GM19193 (cell line): ENCODE measurements around the gene HOXB6.

Experiments
- POLR2A ChIP-seq: IDR thresholded peaks from 4 replicates; pipeline ENCODE4 v1.6.1; 2011; ENCODE audit not compliant: insufficient read depth, insufficient read length; ENCODE audit errors: extremely low read depth

Gene HOXB6

DNA sequence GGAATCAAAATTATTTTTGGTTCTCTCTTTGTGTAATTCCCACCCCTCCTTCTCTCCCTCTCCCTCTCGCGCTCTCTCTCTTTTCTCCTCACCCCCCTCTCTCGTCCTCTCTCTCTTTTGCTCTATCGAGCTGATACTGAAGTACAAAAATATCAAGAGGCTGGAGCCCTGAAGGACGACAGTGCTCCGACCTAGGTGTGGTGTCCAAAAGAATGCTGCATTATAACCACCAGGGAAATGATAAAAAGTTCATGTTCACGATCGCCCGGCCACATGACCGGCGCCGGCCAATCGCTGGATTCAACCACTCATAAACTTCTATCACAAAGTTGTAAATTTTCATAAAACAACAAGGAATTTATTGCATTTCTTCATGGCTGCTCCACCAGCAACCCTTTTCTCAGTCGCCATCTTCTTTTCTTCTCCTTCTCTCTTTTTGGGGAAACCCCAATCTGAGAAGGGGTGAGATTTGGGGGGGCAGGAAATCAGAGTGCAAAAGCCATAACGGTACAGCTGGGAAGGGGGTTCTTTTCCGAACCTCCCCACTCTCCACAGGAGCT is at the start of gene HOXB6:
Gene HOXB6, minus strand, starts transcription at position 217 of the 560 bp plus-strand sequence. CDS start 6,836 bp downstream, outside the sequence.
- TF ChIP-seq POLR2A = no peak

- TF ChIP-seq POLR2A = no peak
These were observed 45.0 kb upstream of the HOXB6 start for GRCh38 chr17:48649741-48650140.

- TF ChIP-seq POLR2A = no peak
These were observed 43.1 kb upstream of the HOXB6 start for GRCh38 chr17:48647963-48648245.

- no peak for TF ChIP-seq POLR2A
These were observed 42.5 kb upstream of the HOXB6 start for GRCh38 chr17:48647103-48647962.

- TF ChIP-seq POLR2A = no peak
These were observed 41.7 kb upstream of the HOXB6 start for GRCh38 chr17:48646183-48647102.

DNA sequence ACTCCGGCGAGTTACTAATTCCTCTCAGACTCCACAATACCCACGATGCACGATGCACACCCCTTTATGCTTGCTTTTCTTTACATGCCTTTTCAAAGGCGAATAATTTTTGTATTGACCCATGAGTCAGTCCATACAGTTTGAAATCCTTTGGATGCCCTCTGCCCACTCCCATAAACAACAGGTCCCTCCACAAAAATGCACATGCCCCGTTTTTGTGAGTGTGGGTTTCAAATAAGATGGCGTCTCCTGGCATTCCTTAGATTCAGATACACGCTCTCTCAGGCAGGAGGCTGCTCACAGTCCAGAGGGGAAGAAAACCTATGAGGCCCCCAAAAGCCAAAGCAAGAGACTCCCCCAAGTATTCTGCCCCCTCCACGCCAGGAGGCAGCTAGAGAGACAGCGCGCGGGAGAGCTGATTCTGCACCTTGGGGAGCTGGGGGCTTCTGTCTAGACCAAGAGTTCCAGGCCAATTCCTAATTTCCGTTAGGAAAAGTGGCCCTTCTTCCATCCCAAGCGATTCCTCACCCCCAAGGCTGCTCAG is 40.9 kb upstream of the HOXB6 start:
- no peak for TF ChIP-seq POLR2A

GRCh38 chr17:48644910-48645557 is 40.2 kb upstream of the HOXB6 start:
- TF ChIP-seq POLR2A = no peak

DNA sequence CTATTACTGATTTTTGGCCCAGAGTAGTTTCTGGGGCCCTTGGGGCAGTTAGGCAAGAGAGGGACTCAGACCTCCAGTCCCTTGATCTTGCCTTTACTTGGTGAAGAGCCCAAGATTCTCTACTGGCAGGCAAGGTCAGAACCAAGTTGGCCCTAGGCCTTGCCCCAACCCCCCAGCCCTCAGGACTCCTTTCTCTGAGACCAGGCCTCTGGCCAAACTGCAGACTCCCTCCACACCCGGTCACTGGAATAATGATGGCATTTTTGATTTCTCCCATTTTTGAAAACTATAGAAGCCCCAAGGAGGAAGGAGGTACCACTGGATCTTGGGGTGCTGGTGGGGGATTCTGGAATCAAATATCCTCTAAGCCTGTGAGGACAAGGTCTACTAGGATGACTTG is 39.4 kb upstream of the HOXB6 start:
- no peak for TF ChIP-seq POLR2A

DNA sequence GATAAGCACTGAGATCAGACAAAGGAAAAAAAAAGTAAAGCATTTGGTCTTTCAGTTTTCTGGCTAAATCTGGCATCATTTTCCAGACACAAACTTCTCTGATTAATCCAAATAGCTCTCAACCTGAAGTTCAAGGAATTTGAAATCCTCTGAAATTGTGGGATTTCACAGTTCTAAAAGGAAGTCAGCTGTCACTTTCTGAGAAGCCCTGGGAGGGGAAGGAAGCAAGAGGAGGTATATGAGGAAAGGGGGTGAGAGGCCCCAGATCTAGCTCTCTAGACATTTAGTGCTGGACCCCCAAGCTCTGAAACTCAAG is 38.9 kb upstream of the HOXB6 start:
- no peak for TF ChIP-seq POLR2A

DNA sequence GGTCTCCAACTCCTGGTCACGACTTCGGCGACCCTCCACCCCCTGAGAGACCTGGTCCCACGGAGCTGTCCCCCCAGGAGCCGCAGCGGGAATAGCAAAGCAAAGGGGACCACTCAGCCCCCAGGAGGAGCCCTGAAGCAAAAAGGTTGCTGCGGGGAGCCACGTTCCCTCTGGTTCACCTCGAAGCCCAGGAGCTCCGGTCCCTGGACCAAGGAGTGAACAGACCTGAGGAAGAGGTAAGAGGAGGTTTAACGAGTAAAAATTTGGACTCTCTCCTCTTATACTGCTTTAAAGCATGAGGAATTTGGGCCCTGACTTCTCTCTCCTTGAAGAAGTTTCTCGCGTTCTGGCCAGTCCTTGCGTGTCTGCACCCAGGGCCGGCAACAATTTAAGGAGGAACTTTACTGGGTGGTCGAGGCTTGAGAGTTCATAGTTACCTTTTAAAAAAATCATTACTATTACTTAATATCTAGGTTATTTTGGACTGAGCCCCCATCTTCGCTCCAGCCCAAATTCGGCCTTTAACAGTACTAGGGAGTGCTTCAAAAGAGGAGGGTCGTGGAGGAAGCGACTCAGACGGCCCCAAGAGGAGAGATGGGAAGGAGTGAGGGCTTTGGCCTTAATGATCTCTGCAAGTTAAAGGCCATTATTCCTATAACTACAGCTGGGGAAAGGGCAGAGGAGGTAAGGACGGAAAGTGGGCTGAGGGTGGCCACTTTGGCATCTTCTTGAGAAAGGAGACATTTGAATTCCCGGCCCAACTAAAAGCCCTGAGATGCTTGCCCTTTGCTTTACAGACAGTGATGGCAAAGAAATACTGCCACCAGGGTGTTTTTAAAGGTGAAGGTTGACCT is 38.3 kb upstream of the HOXB6 start:
- no peak for TF ChIP-seq POLR2A

DNA sequence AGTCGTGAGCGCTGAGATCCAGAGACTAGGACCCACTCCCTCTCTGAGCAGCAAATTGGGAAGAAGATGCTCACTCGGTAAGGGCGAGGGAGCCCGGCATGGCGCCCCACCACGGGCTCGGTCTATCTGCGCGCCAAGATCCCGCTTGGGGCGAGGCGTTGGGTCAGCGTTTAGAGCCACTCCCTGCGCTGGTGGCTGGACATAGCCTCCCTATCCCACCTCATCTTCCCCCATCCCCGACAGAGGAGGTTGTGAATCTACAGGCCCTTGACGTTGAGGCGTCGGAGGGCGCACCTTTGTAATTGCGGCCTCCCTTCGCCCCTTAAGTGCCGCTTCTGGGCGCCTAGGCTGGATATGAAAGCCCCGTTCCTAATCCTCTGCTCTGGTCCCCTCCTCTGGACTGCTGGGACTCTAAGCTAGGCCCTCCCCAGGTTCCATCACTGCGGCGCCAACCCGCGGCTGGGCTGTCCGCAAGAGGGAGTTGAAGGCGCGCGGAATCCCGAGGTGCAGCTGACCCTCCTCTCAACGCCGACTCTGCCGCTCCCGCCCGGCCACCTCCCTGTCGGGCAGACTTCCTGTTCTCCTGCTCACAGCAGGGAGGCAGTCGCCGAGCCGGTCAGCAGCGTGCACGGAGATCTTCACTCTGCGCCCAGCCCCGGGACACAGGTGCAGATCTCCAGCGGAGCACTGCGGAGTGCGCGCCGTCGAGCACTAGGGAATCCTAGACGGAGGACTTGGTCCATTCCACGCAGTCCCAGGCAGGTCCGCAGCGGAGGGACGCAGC is 37.5 kb upstream of the HOXB6 start:
- no peak for TF ChIP-seq POLR2A

DNA sequence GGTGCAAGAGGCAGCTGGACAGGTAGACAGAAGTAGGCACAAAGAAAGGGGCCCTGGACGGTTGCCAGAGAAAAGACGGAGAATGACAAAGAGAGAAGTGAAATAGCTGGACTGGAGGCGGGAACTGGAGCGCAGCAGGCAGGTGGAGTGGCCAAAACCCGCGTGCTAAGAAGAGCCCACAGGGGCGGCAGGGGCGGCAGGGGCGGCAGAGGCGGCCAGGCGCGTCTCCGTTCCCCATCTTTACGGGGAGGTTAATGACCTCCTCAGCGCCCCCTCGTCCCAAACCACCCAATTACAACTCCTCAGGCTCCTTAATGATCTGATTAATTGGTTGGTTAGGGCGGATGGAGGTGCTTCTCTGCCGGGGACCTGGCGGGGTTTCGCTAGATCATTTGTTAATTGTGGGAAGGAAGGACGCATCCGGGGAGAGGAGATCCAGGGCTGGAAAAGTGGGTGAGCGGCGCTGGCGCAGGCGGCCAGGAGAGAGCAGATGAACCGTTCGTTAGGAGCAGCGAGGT is 36.8 kb upstream of the HOXB6 start:
- TF ChIP-seq POLR2A = no peak

DNA sequence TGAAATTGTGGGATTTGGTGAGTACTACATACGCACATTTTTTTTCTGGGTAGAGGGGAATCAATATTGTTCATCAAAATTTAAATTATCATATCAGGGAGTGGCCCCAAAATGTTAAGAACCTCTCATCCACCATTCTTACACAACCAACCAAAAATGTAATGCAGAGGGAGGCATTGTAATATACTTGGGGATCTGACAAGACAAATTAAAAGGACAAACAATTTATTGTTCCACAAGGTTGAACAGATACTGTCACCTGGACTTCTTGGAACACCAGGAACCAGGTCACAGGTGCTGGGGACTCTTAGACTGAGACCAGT is 36.0 kb upstream of the HOXB6 start:
- no peak for TF ChIP-seq POLR2A
